Measurements from ENCODE around the gene JPH2.

Gene JPH2

DNA sequence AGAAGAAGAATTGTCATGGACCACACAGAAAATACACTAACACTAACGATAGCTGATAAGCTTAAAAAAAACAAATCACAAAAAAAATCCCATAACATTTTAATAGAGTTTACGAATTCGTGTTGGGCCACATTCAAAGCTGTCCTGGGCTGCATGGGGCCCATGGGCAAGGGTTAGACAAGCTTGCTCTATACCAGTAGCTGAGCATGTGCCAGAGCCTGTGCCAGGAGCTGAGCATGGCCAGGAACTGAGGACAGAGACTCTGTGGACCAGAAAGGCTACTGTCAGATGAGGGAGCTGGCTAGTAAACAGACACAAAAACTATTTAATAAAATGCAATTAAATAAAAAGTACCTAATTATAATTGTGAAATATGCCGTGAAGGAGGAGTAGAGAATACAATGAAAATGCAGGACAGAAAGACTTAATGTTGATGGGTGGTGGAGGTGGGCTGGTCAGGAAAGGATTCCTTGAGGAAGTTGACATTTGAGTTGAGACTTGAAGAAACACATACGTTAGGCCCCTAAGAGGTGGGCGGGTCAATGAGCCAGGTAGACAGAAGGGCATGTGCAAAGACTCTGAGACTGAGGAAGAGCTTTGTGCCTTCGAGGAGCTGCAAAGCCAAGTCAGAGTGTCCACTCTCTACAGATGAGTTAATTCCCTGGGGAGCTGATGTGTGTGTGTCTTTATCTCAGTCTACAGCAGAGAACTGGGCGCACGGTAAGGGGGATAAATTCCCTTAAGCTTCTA, 66.1 kb downstream of the JPH2 start:
- DNase-seq, result no peak
- Histone ChIP-seq H3K4me3 (ENCODE audit: control insufficient read depth in 1 of 7, extremely low read depth in 1 of 7, insufficient read depth in 4 of 7, low read depth in 2 of 7, low read length in 6 of 7) (no peak overlapping the region), H3K4me1 (ENCODE audit: control extremely low read depth in 1 of 4, control insufficient read depth in 4 of 4, insufficient read depth in 4 of 4, low read length in 3 of 4) (peaks cover 0 to 3% (median 0%) of the 10 kb centered on the region in 4 experiments), H3K27ac (ENCODE audit: insufficient read depth in 1 of 2, low read depth in 1 of 2, low read length in 2 of 2, poor library complexity in 1 of 2, severe bottlenecking in 2 of 2) (no peak overlapping the region), H3K9me3 (ENCODE audit: control extremely low read depth in 1 of 5, control insufficient read depth in 4 of 5, insufficient read depth in 2 of 5, low read depth in 1 of 5, low read length in 4 of 5) (no peaks in the 10 kb centered on the region), H3K36me3 (ENCODE audit: control insufficient read depth in 4 of 4, insufficient read depth in 4 of 4, low read length in 3 of 4) (no peaks in the 10 kb centered on the region), H3K27me3 (replicated peaks in 2 of 5; ENCODE audit: control insufficient read depth in 4 of 5, insufficient read depth in 5 of 5, low read length in 4 of 5) (peaks cover 0 to 31% (median 9%) of the 10 kb centered on the region in 5 experiments)
- POLR2A ChIA-PET, result no interaction called here
- WGBS (ENCODE audit: insufficient coverage), result 83% methylated on average over 7 of the region's 9 CpGs
- CTCF ChIA-PET, result interaction anchor here (0.7 to 4.3 kb wide), 5 partner anchors 26 to 190 kb away, joined by 3 to 12 read pairs (median 4); partner anchors contain the start of gene FITM2

DNA sequence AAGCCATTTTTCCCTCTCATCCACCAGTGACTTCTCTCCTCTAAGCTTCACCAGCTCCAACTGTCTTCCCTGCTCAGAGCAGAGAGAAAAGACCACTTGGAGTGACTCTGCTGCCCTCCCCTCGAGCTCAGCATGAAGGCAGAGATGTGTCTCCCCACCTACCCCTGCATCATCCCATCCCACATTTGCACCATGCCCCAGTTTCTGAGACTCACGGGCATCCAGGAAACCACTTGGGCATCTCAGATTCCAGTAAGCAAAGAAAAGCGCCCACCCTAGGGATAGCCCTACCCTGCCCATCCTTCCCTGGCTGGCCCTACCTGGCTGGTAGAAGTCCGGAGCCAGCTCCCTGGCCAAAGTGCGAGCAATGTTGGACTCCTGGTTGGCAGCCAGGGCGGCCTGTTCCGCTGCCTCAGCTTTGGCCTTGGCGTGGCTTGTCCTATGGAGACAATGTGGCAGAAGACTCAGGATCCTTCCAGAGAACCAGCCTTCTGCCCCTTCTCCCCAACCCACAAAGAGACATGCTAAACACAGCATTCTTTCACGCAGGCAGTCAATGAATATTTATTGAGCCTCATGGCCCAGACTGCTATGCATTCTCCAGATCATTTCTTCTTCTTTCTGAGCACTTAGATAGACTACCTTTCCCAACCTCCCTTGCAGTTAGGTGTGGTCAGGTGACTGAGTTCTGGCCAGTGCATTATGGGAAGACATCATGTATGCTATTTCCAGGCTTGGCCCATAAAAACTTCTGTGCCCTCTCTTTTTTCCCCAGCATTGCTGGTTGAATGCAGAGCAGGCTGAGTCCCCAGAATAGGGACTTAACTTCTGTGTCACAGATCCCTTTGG, 68.6 kb downstream of the JPH2 start:
- Histone ChIP-seq H3K4me3 (ENCODE audit: control insufficient read depth in 1 of 7, extremely low read depth in 1 of 7, insufficient read depth in 4 of 7, low read depth in 2 of 7, low read length in 6 of 7) (no peak overlapping the region), H3K27me3 (replicated peaks in 2 of 5; ENCODE audit: control insufficient read depth in 4 of 5, insufficient read depth in 5 of 5, low read length in 4 of 5) (peaks cover 0 to 51% (median 15%) of the 10 kb centered on the region in 5 experiments), H3K27ac (ENCODE audit: insufficient read depth in 1 of 2, low read depth in 1 of 2, low read length in 2 of 2, poor library complexity in 1 of 2, severe bottlenecking in 2 of 2) (no peak overlapping the region), H3K4me1 (ENCODE audit: control extremely low read depth in 1 of 4, control insufficient read depth in 4 of 4, insufficient read depth in 4 of 4, low read length in 3 of 4) (peaks cover 0 to 3% (median 0%) of the 10 kb centered on the region in 4 experiments), H3K36me3 (ENCODE audit: control insufficient read depth in 4 of 4, insufficient read depth in 4 of 4, low read length in 3 of 4) (no peaks in the 10 kb centered on the region), H3K9me3 (ENCODE audit: control extremely low read depth in 1 of 5, control insufficient read depth in 4 of 5, insufficient read depth in 2 of 5, low read depth in 1 of 5, low read length in 4 of 5) (no peaks in the 10 kb centered on the region)
- ChIA-PET POLR2A (no interaction called here), CTCF (interaction anchor here (1.0 to 6.5 kb wide), 10 partner anchors 13 to 78 kb away, joined by 3 to 71 read pairs (median 4); no protein-coding TSS in a partner anchor)
- WGBS (ENCODE audit: insufficient coverage), result 89% methylated on average over 6 of the region's 9 CpGs
- no peak for DNase-seq

DNA sequence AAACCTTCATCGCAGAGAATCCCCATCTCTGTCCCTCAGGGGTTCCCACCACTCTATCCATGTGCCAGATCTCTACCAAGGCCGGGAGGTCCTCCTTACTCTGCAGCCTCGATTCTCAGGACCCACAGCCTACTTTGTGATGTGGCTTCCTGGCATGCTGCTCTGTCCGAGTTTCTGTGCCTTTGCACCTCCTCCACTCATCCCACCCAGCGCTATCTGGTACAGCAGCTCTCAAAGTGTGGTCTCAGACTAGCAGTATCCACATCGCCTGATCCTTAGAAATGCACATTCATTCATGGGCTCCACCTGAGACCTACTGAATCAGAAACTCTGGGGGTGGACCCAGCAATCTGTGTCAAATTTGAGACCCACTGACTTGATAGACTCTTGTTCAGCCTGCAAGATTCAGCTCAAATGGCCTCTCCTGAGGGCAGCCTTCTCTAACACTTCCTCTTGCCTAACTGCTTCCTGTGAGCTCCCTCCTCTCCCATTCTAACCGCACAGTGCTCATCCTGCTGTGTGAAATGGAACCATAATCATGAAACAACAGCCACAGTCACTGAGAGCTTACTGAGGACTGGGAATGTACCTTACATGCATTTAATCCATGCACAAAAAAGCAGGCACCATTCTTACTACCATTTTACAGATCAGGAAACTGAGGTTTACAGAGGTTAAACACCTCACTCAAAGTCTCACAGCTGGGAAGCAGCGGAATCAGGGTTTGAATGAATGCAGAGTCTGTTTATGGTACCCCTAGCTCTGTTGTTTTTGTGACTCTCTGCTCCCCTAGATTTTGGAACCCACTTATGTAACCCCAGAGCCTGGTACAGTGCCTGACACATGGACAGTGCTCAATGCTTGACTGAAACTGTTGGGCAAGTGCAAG, 69.4 kb downstream of the JPH2 start:
- no peak for DNase-seq
- peaks cover 0 to 3% (median 0%) of the 10 kb centered on the region in 4 experiments for H3K4me1 ChIP-seq (ENCODE audit: control extremely low read depth in 1 of 4, control insufficient read depth in 4 of 4, insufficient read depth in 4 of 4, low read length in 3 of 4)
- no peaks in the 10 kb centered on the region for H3K36me3 ChIP-seq (ENCODE audit: control insufficient read depth in 4 of 4, insufficient read depth in 4 of 4, low read length in 3 of 4)
- ChIA-PET CTCF (interaction anchor here (1.0 to 6.5 kb wide), 14 partner anchors 19 to 344 kb away, joined by 3 to 71 read pairs (median 4); partner anchors contain the start of gene FITM2), POLR2A (no interaction called here)
- no peak overlapping the region for H3K27ac ChIP-seq (ENCODE audit: insufficient read depth in 1 of 2, low read depth in 1 of 2, low read length in 2 of 2, poor library complexity in 1 of 2, severe bottlenecking in 2 of 2)
- H3K9me3 ChIP-seq (ENCODE audit: control extremely low read depth in 1 of 5, control insufficient read depth in 4 of 5, insufficient read depth in 2 of 5, low read depth in 1 of 5, low read length in 4 of 5), result no peaks in the 10 kb centered on the region
- WGBS (ENCODE audit: insufficient coverage), result 94% methylated on average over 8 of the region's 8 CpGs
- H3K4me3 ChIP-seq (ENCODE audit: control insufficient read depth in 1 of 7, extremely low read depth in 1 of 7, insufficient read depth in 4 of 7, low read depth in 2 of 7, low read length in 6 of 7), result no peak overlapping the region
- peaks cover 0 to 42% (median 18%) of the 10 kb centered on the region in 5 experiments for H3K27me3 ChIP-seq (replicated peaks in 2 of 5; ENCODE audit: control insufficient read depth in 4 of 5, insufficient read depth in 5 of 5, low read length in 4 of 5)

DNA sequence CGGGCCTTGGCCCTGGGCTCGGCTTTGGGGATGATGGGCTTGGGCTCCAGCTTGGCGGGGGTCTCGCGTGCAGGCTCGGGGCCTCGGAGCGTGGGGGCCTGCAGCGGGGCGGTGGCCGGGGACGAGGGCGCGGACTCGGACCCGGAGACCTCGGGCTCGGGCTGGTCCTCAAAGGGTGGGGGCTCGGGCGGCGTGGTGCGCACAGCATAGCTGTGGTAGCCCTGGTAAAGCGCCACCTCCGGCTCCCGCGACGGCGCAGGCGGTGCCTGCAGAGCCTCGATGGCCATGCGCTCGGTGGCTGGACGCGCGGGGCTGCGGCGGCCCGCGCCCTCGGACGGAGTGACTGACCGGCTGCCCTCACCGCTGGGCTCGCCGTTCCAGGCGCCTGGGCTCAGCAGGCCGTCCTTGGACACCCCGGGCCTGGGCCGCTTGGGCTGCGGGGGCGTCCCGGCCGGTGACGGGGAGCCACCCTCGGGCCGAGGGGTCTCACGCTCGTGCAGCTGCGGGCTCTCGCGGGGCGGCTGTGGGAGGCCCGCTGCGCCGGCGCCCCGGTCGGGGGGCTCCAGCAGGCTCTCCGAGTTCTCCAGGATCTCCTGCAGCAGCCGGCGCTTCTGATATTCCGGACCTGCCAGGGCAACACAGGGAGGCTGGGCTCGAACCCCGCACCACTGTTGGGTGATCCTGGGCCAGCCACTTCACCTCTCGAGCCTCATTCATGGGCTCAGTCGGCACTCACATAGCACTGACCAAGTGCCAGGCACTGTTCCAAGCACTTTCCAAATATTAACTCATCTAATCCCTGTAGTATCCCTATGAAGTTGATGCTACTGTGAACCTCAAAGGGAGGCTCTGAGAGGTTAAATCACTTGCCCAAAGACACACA, 71.0 kb downstream of the JPH2 start:
- Histone ChIP-seq H3K36me3 (ENCODE audit: control insufficient read depth in 4 of 4, insufficient read depth in 4 of 4, low read length in 3 of 4) (no peaks in the 10 kb centered on the region), H3K4me3 (ENCODE audit: control insufficient read depth in 1 of 7, extremely low read depth in 1 of 7, insufficient read depth in 4 of 7, low read depth in 2 of 7, low read length in 6 of 7) (no peak overlapping the region), H3K9me3 (ENCODE audit: control extremely low read depth in 1 of 5, control insufficient read depth in 4 of 5, insufficient read depth in 2 of 5, low read depth in 1 of 5, low read length in 4 of 5) (no peaks in the 10 kb centered on the region), H3K27ac (ENCODE audit: insufficient read depth in 1 of 2, low read depth in 1 of 2, low read length in 2 of 2, poor library complexity in 1 of 2, severe bottlenecking in 2 of 2) (no peak overlapping the region), H3K27me3 (replicated peaks in 2 of 5; ENCODE audit: control insufficient read depth in 4 of 5, insufficient read depth in 5 of 5, low read length in 4 of 5) (peaks cover 0 to 38% (median 21%) of the 10 kb centered on the region in 5 experiments), H3K4me1 (ENCODE audit: control extremely low read depth in 1 of 4, control insufficient read depth in 4 of 4, insufficient read depth in 4 of 4, low read length in 3 of 4) (peaks cover 0 to 3% (median 0%) of the 10 kb centered on the region in 4 experiments)
- ChIA-PET CTCF (interaction anchor here (0.7 to 6.5 kb wide), 11 partner anchors 8 to 345 kb away, joined by 3 to 71 read pairs (median 4); partner anchors contain the start of gene FITM2), POLR2A (no interaction called here)
- WGBS (ENCODE audit: insufficient coverage), result 29% methylated on average over 68 of the region's 76 CpGs
- no peak for DNase-seq

DNA sequence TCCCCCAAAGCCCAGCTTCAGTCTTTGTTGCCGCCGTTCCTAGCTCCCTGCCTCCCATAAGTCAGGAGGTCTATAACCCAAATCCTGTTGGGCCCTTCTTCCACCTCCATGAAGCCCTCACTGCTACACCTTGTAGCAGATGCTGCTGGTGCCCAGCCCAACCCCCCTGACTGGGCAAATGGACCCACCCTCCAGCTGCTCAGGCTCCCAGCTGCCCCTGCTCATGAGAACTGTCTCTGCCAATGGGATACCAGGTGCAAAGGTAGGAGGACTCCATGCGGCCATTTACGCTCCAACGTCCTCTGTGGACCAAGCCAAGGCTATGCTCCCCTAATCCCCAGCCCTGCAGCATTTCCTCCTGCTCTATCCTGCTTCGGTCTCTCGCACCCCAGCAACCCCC, 71.8 kb downstream of the JPH2 start:
- CTCF ChIA-PET, result interaction anchor here (0.7 to 6.5 kb wide), 3 partner anchors 16 to 80 kb away, joined by 4 to 71 read pairs (median 4); no protein-coding TSS in a partner anchor
- POLR2A ChIA-PET, result interaction anchor here (0.7 kb wide), 1 partner anchor 215 kb away, joined by 3 read pairs; no protein-coding TSS in a partner anchor
- Histone ChIP-seq H3K27me3 (replicated peaks in 2 of 5; ENCODE audit: control insufficient read depth in 4 of 5, insufficient read depth in 5 of 5, low read length in 4 of 5) (peaks cover 0 to 42% (median 21%) of the 10 kb centered on the region in 5 experiments), H3K36me3 (ENCODE audit: control insufficient read depth in 4 of 4, insufficient read depth in 4 of 4, low read length in 3 of 4) (no peaks in the 10 kb centered on the region), H3K4me1 (ENCODE audit: control extremely low read depth in 1 of 4, control insufficient read depth in 4 of 4, insufficient read depth in 4 of 4, low read length in 3 of 4) (peaks cover 0 to 3% (median 0%) of the 10 kb centered on the region in 4 experiments), H3K27ac (ENCODE audit: insufficient read depth in 1 of 2, low read depth in 1 of 2, low read length in 2 of 2, poor library complexity in 1 of 2, severe bottlenecking in 2 of 2) (no peak overlapping the region), H3K9me3 (ENCODE audit: control extremely low read depth in 1 of 5, control insufficient read depth in 4 of 5, insufficient read depth in 2 of 5, low read depth in 1 of 5, low read length in 4 of 5) (no peaks in the 10 kb centered on the region), H3K4me3 (ENCODE audit: control insufficient read depth in 1 of 7, extremely low read depth in 1 of 7, insufficient read depth in 4 of 7, low read depth in 2 of 7, low read length in 6 of 7) (no peak overlapping the region)
- 91% methylated on average over 5 of the region's 7 CpGs for WGBS (ENCODE audit: insufficient coverage)
- DNase-seq, result no peak

Measured in common myeloid progenitor, CD34-positive (primary cell).